Neural progenitor cell (in vitro differentiated cells): ENCODE results near the gene KPNA3. TPM values are rescaled to one million over a fixed set of nuclear protein-coding genes. Genes with fewer than 3 reads are reported as not detected.

Source experiments
- DNase-seq: peaks from one replicate; pipeline ENCODE4 v3.0.0-alpha.2; 2016; ENCODE audit warnings: low spot score
- H2AFZ ChIP-seq: fragments of 200-600 bp; sonication (generic); replicated peaks from 2 replicates; pipeline ENCODE4 v1.6.1; 2016; ENCODE audit warnings: antibody characterized with exemption
- H3F3A ChIP-seq: fragments of 200-600 bp; sonication (generic); 2 replicates; pipeline ENCODE4 v1.6.1; 2016; ENCODE audit warnings: antibody characterized with exemption, low read depth
- H3K27ac ChIP-seq: fragments of 200-600 bp; sonication (generic); 2 replicates; pipeline ENCODE4 v1.5.1; 2016; ENCODE audit warnings: mild to moderate bottlenecking
- H3K27me3 ChIP-seq: fragments of 200-600 bp; sonication (generic); 2 replicates; pipeline ENCODE4 v1.6.1; 2016; ENCODE audit warnings: mild to moderate bottlenecking, moderate library complexity
- H3K36me3 ChIP-seq: fragments of 200-600 bp; sonication (generic); 2 replicates; pipeline ENCODE4 v1.5.1; 2016
- H3K4me1 ChIP-seq: fragments of 200-600 bp; sonication (generic); 2 replicates; pipeline ENCODE4 v1.6.1; 2016; ENCODE audit warnings: mixed run types
- H3K4me2 ChIP-seq: fragments of 200-600 bp; sonication (generic); 2 replicates; pipeline ENCODE4 v1.6.1; 2016
- H3K4me3 ChIP-seq: fragments of 200-600 bp; sonication (generic); 2 replicates; pipeline ENCODE4 v1.5.1; 2016
- H3K79me2 ChIP-seq: fragments of 200-600 bp; sonication (generic); 2 replicates; pipeline ENCODE4 v1.6.1; 2016; ENCODE audit warnings: low read depth
- H3K9ac ChIP-seq: fragments of 200-600 bp; sonication (generic); 2 replicates; pipeline ENCODE4 v1.6.1; 2016
- H3K9me3 ChIP-seq: fragments of 200-600 bp; sonication (generic); 2 replicates; pipeline ENCODE4 v1.5.1; 2016; ENCODE audit warnings: low read depth
- H4K20me1 ChIP-seq: fragments of 200-600 bp; sonication (generic); 2 replicates; pipeline ENCODE4 v1.6.1; 2016; ENCODE audit warnings: low read depth
- H3K27ac Mint-ChIP-seq: 3 replicates; pipeline ENCODE4 v1.8.0; 2021; ENCODE audit warnings: mixed read lengths
- H3K27me3 Mint-ChIP-seq: 2 replicates; pipeline ENCODE4 v1.8.0; 2022; ENCODE audit warnings: low read depth, mild to moderate bottlenecking, inconsistent platforms, moderate library complexity, mixed read lengths; ENCODE audit not compliant: insufficient read depth
- H3K36me3 Mint-ChIP-seq: 3 replicates; pipeline ENCODE4 v1.8.0; 2021; ENCODE audit warnings: mixed read lengths
- H3K4me1 Mint-ChIP-seq: 3 replicates; pipeline ENCODE4 v1.8.0; 2021; ENCODE audit warnings: mixed read lengths
- H3K4me3 Mint-ChIP-seq: 3 replicates; pipeline ENCODE4 v1.8.0; 2021; ENCODE audit warnings: mild to moderate bottlenecking, moderate library complexity, mixed read lengths
- H3K9me3 Mint-ChIP-seq: 3 replicates; pipeline ENCODE4 v1.8.0; 2020; ENCODE audit warnings: mixed read lengths
- CTCF ChIP-seq: fragments of 200-600 bp; sonication (generic); IDR thresholded peaks from 2 replicates; pipeline ENCODE4 v1.5.1; 2017; ENCODE audit warnings: antibody characterized with exemption, mild to moderate bottlenecking
- EZH2 ChIP-seq: fragments of 200-600 bp; sonication (generic); IDR thresholded peaks from 2 replicates; pipeline ENCODE4 v1.6.1; 2017; ENCODE audit warnings: antibody characterized with exemption, mild to moderate bottlenecking, moderate library complexity
- EZH2phosphoT487 ChIP-seq: fragments of 200-600 bp; sonication (generic); IDR thresholded peaks from 2 replicates; pipeline ENCODE4 v1.6.1; 2017; ENCODE audit warnings: antibody characterized with exemption
- total RNA-seq: library from RNA; depleted of rRNA; stranded (reverse); fragments of >200 nt; gene quantifications from 2 replicates; pipeline ENCODE4 v1.2.3, GENCODE V29; 2015; ENCODE audit warnings: low replicate concordance

Gene KPNA3
- total RNA-seq, 1 donor from 2014 or later = 49.4 TPM

DNA sequence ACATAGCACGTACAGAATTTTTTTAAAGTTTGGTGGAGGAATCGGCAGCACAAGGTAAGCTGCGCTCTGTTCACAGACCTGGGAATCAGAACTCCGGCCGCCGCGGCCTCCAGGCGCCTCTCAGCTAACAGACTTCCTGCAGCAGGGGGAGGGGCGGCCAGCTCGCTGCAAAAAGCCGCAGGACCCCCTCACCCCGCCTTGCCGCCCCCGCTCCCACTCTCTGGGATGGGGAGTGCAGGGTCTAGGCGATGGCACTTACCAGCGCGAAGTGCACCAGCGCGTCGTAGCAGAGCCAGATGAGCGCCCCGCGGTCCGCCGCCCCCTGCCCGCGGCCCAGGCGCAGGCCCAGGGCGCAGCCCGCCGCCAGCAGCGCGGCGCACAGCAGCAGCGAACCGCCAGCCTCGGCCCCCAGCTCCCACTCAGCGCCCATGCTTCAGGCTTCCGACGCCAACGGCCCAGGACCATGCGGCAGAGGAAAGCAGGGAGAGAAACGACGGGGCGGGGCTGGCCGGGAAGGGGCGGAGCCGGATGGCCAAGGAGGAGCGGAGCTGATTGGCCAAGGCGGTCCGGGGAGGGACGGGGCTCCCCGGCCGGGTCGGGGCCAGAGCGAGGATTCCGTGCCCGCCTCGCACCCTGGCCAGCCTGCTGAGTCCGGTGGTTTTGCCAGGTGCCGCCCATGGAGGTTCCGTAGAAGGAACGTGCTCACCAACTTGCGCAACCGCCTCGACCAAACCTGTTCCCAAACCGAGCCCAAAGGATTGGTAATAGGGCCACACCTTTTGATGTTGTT lies 101.3 kb downstream of the KPNA3 start, which contains the start of gene EBPL:
EBPL (minus strand) TSS at position 492 of the 790 bp plus-strand sequence; CDS start at position 430, 62 bp downstream.
- Histone ChIP-seq H3F3A (peaks cover 12% of the 10 kb centered on the region), H3K36me3 (no peaks in the 10 kb centered on the region), H3K27me3 (peaks cover 3% of the 10 kb centered on the region), H3K4me3 (peak within 1 kb of the TSS; percentile 59), H3K27ac (peak within 1 kb of the TSS; percentile 44), H3K9ac (peak within 1 kb of the TSS; percentile 1), H2AFZ (peak within 1 kb of the TSS; percentile 48), H3K9me3 (no peaks in the 10 kb centered on the region), H3K4me2 (peak within 1 kb of the TSS; percentile 77), H3K79me2 (peaks cover 21% of the 10 kb centered on the region), H4K20me1 (no peaks in the 10 kb centered on the region), H3K4me1 (no peaks in the 10 kb centered on the region)
- DNase-seq = peak; percentile 93
- peaks cover 14% of the 10 kb centered on the region for H3K36me3 Mint-ChIP-seq
- peaks cover 21% of the 10 kb centered on the region for H3K4me1 Mint-ChIP-seq
- H3K27ac Mint-ChIP-seq = peak within 1 kb of the TSS; percentile 91
- H3K27me3 Mint-ChIP-seq = peaks cover 7% of the 10 kb centered on the region
- H3K4me3 Mint-ChIP-seq = peak within 1 kb of the TSS; percentile 93
- H3K9me3 Mint-ChIP-seq = no peaks in the 10 kb centered on the region
- no peak for TF ChIP-seq EZH2
- TF ChIP-seq EZH2phosphoT487 = no peak
- TF ChIP-seq CTCF = no peak

GRCh38 chr13:49690133-49690994 lies 102.1 kb downstream of the KPNA3 start:
- TF ChIP-seq CTCF = no peak
- TF ChIP-seq EZH2 = no peak
- TF ChIP-seq EZH2phosphoT487 = no peak
- peak overlapping the region; percentile 48 for H2AFZ ChIP-seq
- peaks cover 21% of the 10 kb centered on the region for H3K79me2 ChIP-seq
- no peaks in the 10 kb centered on the region for H4K20me1 ChIP-seq
- H3K4me3 ChIP-seq = peak overlapping the region; percentile 59
- H3F3A ChIP-seq = peaks cover 12% of the 10 kb centered on the region
- DNase-seq = no peak
- no peaks in the 10 kb centered on the region for H3K36me3 ChIP-seq
- peaks cover 3% of the 10 kb centered on the region for H3K27me3 ChIP-seq
- H3K4me1 ChIP-seq = no peaks in the 10 kb centered on the region
- no peaks in the 10 kb centered on the region for H3K9me3 Mint-ChIP-seq
- H3K9me3 ChIP-seq = no peaks in the 10 kb centered on the region
- peak overlapping the region; percentile 77 for H3K4me2 ChIP-seq
- H3K36me3 Mint-ChIP-seq = peaks cover 20% of the 10 kb centered on the region
- no peak overlapping the region for H3K27ac ChIP-seq
- H3K27me3 Mint-ChIP-seq = peaks cover 7% of the 10 kb centered on the region
- H3K4me1 Mint-ChIP-seq = peaks cover 25% of the 10 kb centered on the region
- peak overlapping the region; percentile 1 for H3K9ac ChIP-seq
- H3K4me3 Mint-ChIP-seq = peak overlapping the region; percentile 93
- peak overlapping the region; percentile 91 for H3K27ac Mint-ChIP-seq

- H3K27ac ChIP-seq = no peak overlapping the region
- H3K4me1 ChIP-seq = no peaks in the 10 kb centered on the region
- TF ChIP-seq EZH2phosphoT487 = no peak
- no peak for TF ChIP-seq CTCF
- TF ChIP-seq EZH2 = no peak
- H3K27me3 ChIP-seq = no peaks in the 10 kb centered on the region
- peaks cover 7% of the 10 kb centered on the region for H3K79me2 ChIP-seq
- no peak for DNase-seq
- H3K4me3 ChIP-seq = no peak overlapping the region
- H3K9me3 Mint-ChIP-seq = peaks cover 6% of the 10 kb centered on the region
- H3K4me2 ChIP-seq = no peak overlapping the region
- H4K20me1 ChIP-seq = peaks cover 7% of the 10 kb centered on the region
- H3K4me3 Mint-ChIP-seq = no peak overlapping the region
- no peak overlapping the region for H3K27ac Mint-ChIP-seq
- H3K27me3 Mint-ChIP-seq = no peaks in the 10 kb centered on the region
- H3K9me3 ChIP-seq = no peaks in the 10 kb centered on the region
- H3K9ac ChIP-seq = no peak overlapping the region
- no peak overlapping the region for H2AFZ ChIP-seq
- no peaks in the 10 kb centered on the region for H3K36me3 ChIP-seq
- peaks cover 36% of the 10 kb centered on the region for H3K36me3 Mint-ChIP-seq
- no peaks in the 10 kb centered on the region for H3F3A ChIP-seq
- peaks cover 17% of the 10 kb centered on the region for H3K4me1 Mint-ChIP-seq
Measured at GRCh38 chr13:49683489-49683888, 109.0 kb downstream of the KPNA3 start.
